Measurements from ENCODE around the gene EHF. TPM values are rescaled to one million over a fixed set of nuclear protein-coding genes. Genes with fewer than 3 reads are reported as not detected.

The EHF gene
- total and polyA plus RNA-seq, 2 of the 8 experiments (the other 6 are each of a cell fraction or from before 2014, with no cell fraction given) = not detected

DNA sequence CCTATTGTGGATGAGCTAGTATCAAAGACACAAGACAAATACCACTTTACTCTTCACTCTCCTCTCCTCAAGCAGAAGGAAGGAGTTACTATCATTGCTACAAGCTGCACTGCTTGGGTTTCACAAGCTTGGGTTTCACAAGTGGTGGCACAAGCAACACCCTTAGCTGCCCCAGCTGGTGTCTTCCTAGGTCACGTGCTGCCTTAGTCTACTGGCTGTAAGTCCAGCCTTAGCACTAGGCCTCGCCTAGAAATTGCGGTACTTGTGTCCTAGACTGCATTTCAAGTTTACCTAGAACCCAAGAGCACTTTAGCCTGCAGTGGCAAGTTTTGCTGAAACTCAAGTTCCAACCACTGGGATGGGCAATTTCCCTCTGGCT, 86.6 kb downstream of the EHF start (continued):
- TF ChIP-seq SIRT6 (IDR thresholded peaks at IDR 0.05; ENCODE audit: low read length) = no peak

Other genes starting within 250 kb of the EHF start
- 14.3 and 15.0 TPM in 2 replicates for gene CAT, start 182.2 kb upstream of the EHF start, total RNA-seq (2021; fragmentation: NEBNext Ultra II Directional; extraction: Animal tissue kit (Norgen Biotek cat#: 25700))
- gene CAT, start 182.2 kb upstream of the EHF start, polyA plus RNA-seq (2011; rRNA removed) = 7.3 and 9.6 TPM in 2 replicates
- gene ELF5, start 107.3 kb upstream of the EHF start, total RNA-seq (2021; fragmentation: NEBNext Ultra II Directional; extraction: Animal tissue kit (Norgen Biotek cat#: 25700)) = not detected in 2 replicates
- not detected in 2 replicates for gene ELF5, start 107.3 kb upstream of the EHF start, polyA plus RNA-seq (2011; rRNA removed)